ENCODE data around the gene MTX2. TPM values are rescaled to one million over a fixed set of nuclear protein-coding genes. Genes with fewer than 3 reads are reported as not detected.
"Not testable (repeated sequence)": the region's sequence is repeated elsewhere in the genome, so short reads cannot be mapped to it uniquely, and the experiment has no call there.

MTX2 gene
- polyA plus RNA-seq, 1 donor from 2014 or later, result 21.7 TPM

DNA sequence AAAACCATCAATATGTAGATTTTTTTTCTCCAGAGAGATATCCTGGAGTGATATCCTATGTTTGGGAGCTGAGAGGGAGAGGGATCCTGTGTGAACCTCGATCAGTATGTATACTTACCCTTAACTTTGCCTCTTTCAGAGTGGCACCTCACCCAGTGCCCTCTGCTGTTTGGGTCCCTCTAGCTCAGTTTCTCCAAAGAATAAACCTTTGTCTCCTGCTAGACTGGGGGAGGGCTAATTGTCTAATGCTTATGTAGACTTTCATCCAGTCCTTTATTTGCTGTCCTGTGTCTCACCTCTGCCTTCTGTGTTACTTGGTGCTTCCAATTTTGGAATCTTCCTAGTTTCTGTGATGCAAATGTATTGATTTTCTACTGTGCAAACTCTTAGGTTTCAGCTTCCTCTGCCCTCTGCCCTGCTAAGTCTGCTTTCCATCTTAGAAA lies 48.4 kb downstream of the MTX2 start:
- no peaks in the 10 kb centered on the region for H3K27me3 Mint-ChIP-seq
- H3K4me3 Mint-ChIP-seq, result no peak overlapping the region
- peaks cover 0 to 5% (median 3%) of the 10 kb centered on the region in 3 donors for H3K4me1 Mint-ChIP-seq
- H3K27ac Mint-ChIP-seq, result no peak overlapping the region
- H3K36me3 Mint-ChIP-seq, result peaks cover 3% of the 10 kb centered on the region
- H3K9me3 Mint-ChIP-seq, result no peaks in the 10 kb centered on the region

DNA sequence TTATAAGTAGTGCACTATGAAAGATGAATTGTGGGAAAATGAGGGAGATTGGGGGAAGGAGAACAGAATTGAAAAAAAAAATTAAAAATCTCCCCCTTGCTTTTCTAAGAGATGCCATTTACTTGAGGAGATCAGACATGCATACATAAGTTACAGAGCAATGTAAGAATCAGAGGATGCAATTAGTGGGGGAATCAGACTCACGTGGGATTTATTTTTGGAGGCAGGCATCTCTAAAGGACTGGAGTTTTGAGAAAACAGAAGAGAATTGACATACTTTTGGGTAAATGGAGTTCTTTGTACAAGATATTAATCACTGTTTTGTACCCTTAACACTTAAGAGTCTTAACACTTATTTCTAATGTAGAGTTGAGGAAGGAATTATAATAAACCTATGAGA lies 52.7 kb downstream of the MTX2 start:
- Mint-ChIP-seq H3K27ac (no peak overlapping the region), H3K4me1 (peaks cover 0 to 5% (median 3%) of the 10 kb centered on the region in 3 donors), H3K36me3 (peaks cover 3% of the 10 kb centered on the region), H3K27me3 (no peaks in the 10 kb centered on the region), H3K9me3 (no peaks in the 10 kb centered on the region), H3K4me3 (no peak overlapping the region)

DNA sequence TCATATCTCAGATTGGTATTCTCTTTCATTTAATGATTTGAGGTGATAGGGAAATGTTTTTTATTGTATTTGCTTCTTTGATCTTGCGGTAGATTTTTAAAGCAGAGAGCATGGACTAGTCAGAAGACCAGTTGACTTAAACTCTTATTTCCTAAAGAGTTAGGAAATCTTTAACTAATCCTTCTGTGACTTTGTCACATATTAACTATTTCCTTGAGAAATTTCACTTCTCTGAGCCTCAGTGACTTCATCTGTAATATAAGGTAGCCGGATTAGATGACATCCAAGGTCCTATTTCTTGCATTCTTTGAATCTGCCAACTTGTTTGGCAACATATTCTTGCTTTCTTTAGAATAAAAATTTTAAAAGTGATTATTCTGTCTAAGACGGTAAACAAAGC lies 55.6 kb downstream of the MTX2 start:
- H3K36me3 Mint-ChIP-seq, result peaks cover 3% of the 10 kb centered on the region
- no peak overlapping the region for H3K27ac Mint-ChIP-seq
- no peaks in the 10 kb centered on the region for H3K27me3 Mint-ChIP-seq
- H3K4me3 Mint-ChIP-seq, result no peak overlapping the region
- peaks cover 0 to 5% (median 0%) of the 10 kb centered on the region in 3 donors for H3K4me1 Mint-ChIP-seq
- H3K9me3 Mint-ChIP-seq, result no peaks in the 10 kb centered on the region

DNA sequence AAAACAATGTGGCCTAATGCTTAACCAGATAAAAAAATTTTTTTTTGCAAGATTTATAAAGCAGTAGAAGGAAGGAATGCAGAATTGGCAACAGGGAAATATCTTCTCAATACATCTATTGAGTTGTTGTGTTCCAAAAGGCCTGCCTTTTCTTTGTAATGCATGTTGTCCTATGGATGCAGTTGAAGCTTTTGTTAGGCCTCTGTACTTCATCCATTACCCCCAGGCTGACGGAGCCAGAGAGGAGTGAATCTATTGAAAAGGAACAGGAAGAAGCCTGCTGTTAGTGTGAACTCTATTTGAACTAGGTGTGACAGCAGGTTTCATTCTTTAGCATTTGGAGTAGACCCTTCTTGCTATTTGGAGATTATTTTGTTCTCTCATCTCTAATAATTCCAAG lies 56.5 kb downstream of the MTX2 start:
- Mint-ChIP-seq H3K27me3 (no peaks in the 10 kb centered on the region), H3K36me3 (peaks cover 4% of the 10 kb centered on the region), H3K4me3 (no peak overlapping the region), H3K9me3 (no peaks in the 10 kb centered on the region), H3K4me1 (peaks cover 0 to 5% (median 0%) of the 10 kb centered on the region in 3 donors), H3K27ac (no peak overlapping the region)

DNA sequence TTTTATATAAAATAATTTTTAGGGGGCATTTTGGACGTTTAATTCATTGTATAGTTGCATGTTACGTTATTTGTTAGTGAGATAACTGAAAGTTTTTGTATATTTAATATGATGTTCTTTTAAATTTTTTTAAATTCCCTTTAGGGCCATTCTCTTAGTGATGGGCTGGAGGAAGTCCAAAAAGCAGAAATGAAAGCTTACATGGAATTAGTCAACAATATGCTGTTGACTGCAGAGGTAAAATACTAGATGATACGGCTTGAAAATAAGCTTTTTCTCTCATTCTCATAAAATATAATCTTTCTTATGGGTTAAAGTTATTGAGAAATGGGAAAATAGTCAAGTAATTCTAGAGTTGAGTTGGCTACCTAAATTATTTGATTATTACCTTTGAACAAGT lies 58.9 kb downstream of the MTX2 start:
- no peaks in the 10 kb centered on the region for H3K4me1 Mint-ChIP-seq
- no peaks in the 10 kb centered on the region for H3K9me3 Mint-ChIP-seq
- no peak overlapping the region for H3K27ac Mint-ChIP-seq
- no peaks in the 10 kb centered on the region for H3K27me3 Mint-ChIP-seq
- H3K36me3 Mint-ChIP-seq, result peaks cover 7% of the 10 kb centered on the region
- no peak overlapping the region for H3K4me3 Mint-ChIP-seq

DNA sequence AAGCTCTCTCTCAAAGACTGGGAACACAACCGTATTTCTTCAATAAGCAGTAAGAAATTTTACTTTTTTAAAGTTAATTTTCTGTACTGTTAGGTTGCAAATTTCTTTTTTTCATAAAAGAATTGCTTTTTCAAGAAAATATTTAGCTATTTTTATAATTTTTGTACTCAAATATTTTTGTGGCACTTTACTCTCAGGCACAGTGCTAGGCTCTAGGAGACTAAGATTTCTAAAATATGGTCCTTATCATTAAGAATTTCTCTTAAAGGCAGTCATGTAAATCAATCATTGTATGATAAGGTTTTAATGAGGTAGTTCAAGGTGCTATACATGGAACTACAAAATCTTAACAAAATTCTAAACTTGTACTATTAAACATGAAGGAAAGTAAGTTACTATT lies 61.4 kb downstream of the MTX2 start:
- Mint-ChIP-seq H3K4me1 (no peaks in the 10 kb centered on the region), H3K27ac (no peak overlapping the region), H3K36me3 (peaks cover 11% of the 10 kb centered on the region), H3K27me3 (no peaks in the 10 kb centered on the region), H3K4me3 (no peak overlapping the region), H3K9me3 (no peaks in the 10 kb centered on the region)

DNA sequence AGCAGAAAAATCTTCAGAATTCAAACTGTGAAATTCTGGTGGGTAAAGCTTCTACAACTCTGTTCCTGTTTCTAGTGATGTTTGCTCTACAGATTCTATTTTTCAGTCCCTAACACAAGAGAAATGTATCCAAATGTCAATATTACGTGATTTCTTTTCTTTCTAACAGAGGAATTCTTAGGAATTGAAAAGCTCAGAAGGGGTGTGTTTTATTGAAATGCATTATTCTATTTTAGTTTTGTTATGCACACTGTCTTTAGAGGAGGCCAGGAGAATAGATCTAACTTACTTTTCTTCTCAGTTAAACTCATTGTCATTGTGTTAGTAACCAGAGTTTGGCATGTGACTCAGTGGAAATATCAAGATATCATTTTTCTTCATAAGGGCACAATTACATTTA lies 62.4 kb downstream of the MTX2 start:
- Mint-ChIP-seq H3K4me3 (no peak overlapping the region), H3K27me3 (no peaks in the 10 kb centered on the region), H3K9me3 (no peaks in the 10 kb centered on the region), H3K4me1 (no peaks in the 10 kb centered on the region), H3K27ac (no peak overlapping the region), H3K36me3 (peaks cover 11% of the 10 kb centered on the region)

DNA sequence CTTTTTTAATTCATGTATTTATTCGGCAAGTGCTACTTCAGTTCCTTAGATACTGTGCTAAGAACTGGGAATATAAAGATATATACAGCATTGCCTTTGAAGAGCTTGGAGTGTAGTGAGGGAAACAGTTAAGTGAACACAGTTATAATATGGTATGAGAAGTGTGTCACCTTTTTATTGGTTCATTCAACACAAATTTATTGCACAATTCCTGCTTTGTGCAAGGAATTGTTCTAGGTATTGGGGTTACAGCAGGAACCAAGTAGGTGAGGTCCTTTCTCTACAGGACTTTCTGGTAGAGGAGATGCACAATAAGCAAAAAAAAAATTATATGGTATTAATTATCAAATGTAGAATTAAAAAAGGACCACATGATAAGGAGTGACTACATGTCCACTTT lies 65.5 kb downstream of the MTX2 start:
- no peaks in the 10 kb centered on the region for H3K27me3 Mint-ChIP-seq

DNA sequence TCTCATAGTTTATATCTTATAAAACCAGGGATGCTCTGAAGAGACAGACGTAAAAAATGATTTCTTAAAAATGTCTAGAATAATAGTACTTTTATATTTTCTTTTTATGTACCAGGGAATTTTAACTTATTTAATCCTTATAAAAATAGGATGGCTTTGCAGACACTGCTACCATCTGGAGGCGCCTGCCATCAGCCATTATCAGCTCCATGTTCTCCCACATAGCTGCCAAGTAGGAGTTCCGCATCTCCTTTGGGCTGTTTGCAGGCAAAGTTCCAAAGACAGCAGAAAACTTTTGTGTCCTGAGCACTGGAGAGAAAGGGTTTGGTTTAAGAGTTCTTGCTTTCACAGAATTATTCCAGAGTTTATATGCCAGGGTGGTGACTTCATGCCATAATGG lies 69.2 kb downstream of the MTX2 start:
- peaks cover 0 to 2% (median 0%) of the 10 kb centered on the region in 3 donors for H3K9me3 Mint-ChIP-seq

More for the DNA sequence above, 65.5 kb downstream of the MTX2 start:
- Mint-ChIP-seq H3K36me3 (peaks cover 22% of the 10 kb centered on the region), H3K4me1 (no peaks in the 10 kb centered on the region), H3K4me3 (no peak overlapping the region), H3K27ac (no peak overlapping the region), H3K9me3 (no peaks in the 10 kb centered on the region)

DNA sequence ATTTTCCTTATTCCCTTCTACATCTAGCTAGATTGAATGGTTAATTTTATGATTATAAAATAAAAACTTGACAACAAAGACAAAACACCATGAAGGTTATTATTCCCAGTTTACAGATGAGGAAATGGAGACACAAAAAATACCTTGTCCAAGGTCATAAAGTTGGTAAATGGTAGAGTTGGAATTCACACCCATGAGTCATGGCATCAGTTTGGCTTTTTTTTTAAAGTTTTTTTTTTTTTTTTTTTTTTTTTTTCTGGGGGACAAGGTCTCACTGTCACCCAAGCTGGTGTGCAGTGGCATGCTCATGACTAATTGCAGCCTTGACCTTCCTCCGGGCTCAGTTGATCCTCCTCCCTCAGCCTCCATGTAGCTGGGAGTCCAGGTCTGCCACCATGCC lies 70.0 kb downstream of the MTX2 start:
- Mint-ChIP-seq H3K36me3 (peaks cover 24% of the 10 kb centered on the region), H3K27me3 (no peaks in the 10 kb centered on the region), H3K4me1 (peaks cover 0 to 2% (median 0%) of the 10 kb centered on the region in 3 donors), H3K9me3 (peaks cover 0 to 2% (median 0%) of the 10 kb centered on the region in 3 donors), H3K4me3 (no peak overlapping the region), H3K27ac (no peak overlapping the region)

More for the DNA sequence above, 69.2 kb downstream of the MTX2 start:
- H3K4me3 Mint-ChIP-seq, result no peak overlapping the region
- H3K36me3 Mint-ChIP-seq, result peaks cover 24% of the 10 kb centered on the region
- no peak overlapping the region for H3K27ac Mint-ChIP-seq
- peaks cover 0 to 2% (median 0%) of the 10 kb centered on the region in 3 donors for H3K4me1 Mint-ChIP-seq
- H3K27me3 Mint-ChIP-seq, result no peaks in the 10 kb centered on the region

DNA sequence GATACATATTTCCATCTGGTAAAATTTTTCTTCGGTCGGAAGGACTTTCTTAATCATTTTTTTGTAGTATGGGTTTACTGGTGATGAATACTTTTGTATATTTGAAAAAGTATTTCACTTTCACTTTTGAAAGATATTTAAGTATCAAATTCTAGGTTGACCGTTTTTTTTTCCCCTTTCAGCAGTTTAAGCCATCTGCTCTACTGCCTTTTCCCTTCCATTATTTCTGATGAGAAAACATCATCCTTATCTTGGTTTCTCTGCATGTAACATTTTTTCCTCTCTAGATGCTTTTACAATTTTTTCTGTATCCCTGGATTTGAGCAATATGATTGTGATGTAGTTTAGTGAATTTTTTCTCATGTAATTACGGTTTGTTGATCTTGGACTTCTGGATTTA lies 87.0 kb downstream of the MTX2 start:
- peaks cover 0 to 2% (median 1%) of the 10 kb centered on the region in 3 donors for H3K4me1 Mint-ChIP-seq
- no peak overlapping the region for H3K27ac Mint-ChIP-seq
- peaks cover 0 to 9% (median 4%) of the 10 kb centered on the region in 3 donors for H3K9me3 Mint-ChIP-seq
- H3K4me3 Mint-ChIP-seq, result no peak overlapping the region
- no peaks in the 10 kb centered on the region for H3K36me3 Mint-ChIP-seq
- H3K27me3 Mint-ChIP-seq, result peaks cover 4% of the 10 kb centered on the region

DNA sequence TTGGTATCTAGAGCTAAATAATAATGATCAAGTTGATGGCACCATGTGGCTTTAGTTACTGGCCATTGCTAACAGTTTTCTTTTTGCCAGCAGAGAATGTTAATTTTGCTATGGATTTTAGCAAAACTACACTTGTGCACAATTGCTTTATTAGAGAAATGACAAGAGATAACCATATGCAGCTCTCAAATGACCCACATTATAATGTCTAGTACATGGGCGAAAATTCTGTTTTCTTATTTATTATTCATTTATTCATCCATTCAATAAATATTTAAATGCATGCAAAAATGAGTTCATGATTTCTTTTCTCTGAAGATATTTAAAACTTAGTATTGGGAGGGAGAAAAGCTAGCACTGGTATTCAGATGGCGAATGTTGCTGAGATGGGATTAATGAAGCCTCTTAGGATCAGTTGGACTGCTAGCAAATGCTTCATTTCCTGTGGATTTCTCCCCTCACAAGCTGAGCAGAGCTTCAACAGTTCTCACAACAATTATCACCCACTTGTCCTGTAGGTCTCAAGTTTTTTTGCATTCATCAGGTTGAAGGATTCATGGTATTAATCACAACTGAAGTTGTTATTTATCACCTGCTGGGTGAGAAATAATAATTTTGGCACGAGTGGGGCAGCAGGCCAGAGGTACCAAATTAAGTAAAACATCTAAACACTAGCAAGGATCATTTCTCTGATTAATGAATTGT lies 95.2 kb downstream of the MTX2 start:
- Mint-ChIP-seq H3K27me3 (no peaks in the 10 kb centered on the region), H3K9me3 (peaks cover 2 to 4% (median 3%) of the 10 kb centered on the region in 3 donors)

DNA sequence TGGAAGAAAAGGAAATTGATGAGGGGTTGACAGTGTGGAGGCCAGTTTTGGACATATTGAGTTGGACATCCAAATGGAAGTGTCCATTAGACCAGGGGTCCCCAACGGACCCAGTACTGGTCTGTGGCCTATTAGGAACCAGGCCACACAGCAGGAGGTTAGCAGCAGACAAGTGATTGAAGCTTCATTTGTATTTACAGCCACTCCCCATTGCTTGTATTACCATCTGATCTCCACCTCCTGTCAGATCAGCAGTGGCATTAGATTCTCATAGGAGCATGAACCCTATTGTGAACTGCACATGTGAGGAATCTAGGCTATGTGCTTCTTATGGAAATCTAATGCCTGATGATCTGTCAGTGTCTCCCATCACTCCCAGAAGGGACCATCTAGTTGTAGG lies 99.1 kb downstream of the MTX2 start:
- Mint-ChIP-seq H3K27me3 (peaks cover 3% of the 10 kb centered on the region), H3K9me3 (peaks cover 2 to 4% (median 4%) of the 10 kb centered on the region in 3 donors), H3K4me3 (no peak overlapping the region), H3K4me1 (no peaks in the 10 kb centered on the region), H3K36me3 (no peaks in the 10 kb centered on the region), H3K27ac (no peak overlapping the region)

More for the DNA sequence above, 95.2 kb downstream of the MTX2 start:
- Mint-ChIP-seq H3K4me1 (no peaks in the 10 kb centered on the region), H3K4me3 (no peak overlapping the region), H3K36me3 (no peaks in the 10 kb centered on the region), H3K27ac (no peak overlapping the region)

DNA sequence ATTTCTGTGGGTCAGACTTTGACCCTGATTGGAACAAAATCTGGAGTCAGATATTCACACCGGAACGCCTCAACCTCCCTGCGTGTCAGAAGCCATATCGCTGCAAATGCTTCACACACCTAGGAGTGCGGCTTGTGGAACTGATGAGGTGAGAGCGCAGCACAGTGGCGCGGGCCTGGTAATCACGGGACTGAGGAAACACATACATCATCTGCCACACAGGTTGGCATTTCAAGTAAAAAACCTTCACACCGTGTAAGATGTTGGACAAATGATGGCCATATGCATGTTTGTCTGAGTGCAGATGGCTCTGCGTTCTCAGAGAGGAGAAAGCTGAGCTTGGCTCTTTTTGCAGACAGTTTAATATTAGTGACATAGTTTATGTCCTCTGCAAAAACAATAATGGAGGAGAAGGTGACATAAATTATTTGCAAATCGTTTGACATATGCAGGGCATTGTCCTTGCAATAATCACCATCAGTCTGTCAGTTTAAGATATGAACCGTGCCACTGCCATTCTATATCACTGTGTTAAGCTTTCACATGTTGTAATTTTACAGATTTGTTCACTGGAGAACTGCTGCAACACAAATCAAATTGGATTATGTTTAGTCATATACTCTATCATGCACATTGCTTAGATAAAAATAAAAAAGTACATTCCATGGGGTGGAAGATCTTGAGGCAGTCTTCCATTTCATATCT lies 101.4 kb downstream of the MTX2 start:
- Mint-ChIP-seq H3K4me1 (no peaks in the 10 kb centered on the region), H3K36me3 (no peaks in the 10 kb centered on the region), H3K4me3 (no peak overlapping the region), H3K9me3 (peaks cover 2 to 4% (median 4%) of the 10 kb centered on the region in 3 donors), H3K27me3 (peaks cover 3% of the 10 kb centered on the region), H3K27ac (no peak overlapping the region)

DNA sequence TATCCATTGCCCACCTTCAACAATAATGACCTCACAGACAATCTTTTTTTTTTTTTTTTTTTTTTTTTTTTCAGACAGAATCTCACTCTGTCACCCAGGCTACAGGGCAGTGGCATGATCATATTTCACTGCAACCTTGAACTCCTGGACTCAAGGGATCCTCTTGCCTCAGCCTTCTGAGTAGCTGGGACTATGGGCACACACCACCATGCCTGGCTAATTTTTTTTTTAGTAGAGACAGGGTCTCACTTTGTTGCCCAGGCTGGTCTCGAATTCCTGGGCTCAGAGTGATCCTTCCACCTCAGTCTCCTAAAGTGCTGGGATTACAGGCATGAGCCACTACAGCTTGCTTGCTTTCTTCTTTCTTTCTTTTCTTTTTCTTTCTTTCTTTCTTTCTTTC lies 103.9 kb downstream of the MTX2 start:
- H3K4me3 Mint-ChIP-seq, H3K36me3 Mint-ChIP-seq: not testable (repeated sequence)

DNA sequence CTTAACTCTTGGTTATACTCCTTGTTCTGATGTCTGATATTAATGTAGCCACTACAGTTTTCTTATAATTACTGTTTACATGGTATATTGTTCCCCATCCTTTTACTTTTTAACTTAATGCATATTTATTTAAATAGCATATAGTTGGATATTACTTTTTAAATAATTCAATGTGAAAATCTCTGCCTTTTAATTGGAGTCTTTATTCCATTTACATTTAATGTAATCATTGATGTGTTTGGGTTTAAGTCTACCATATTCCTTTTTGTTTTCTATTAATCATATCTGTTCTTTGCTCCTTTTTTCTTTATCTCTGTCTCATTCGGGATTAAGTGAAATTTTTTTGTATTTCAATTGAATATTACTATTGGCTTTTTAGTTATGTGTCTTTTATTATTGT lies 109.1 kb downstream of the MTX2 start:
- H3K9me3 Mint-ChIP-seq, result peaks cover 2 to 19% (median 5%) of the 10 kb centered on the region in 3 donors
- H3K4me3 Mint-ChIP-seq, result no peak overlapping the region
- H3K4me1 Mint-ChIP-seq, result no peaks in the 10 kb centered on the region
- no peak overlapping the region for H3K27ac Mint-ChIP-seq
- peaks cover 4% of the 10 kb centered on the region for H3K27me3 Mint-ChIP-seq
- H3K36me3 Mint-ChIP-seq, result peaks cover 3% of the 10 kb centered on the region

More for the DNA sequence above, 103.9 kb downstream of the MTX2 start:
- H3K9me3 Mint-ChIP-seq, H3K4me1 Mint-ChIP-seq, H3K27me3 Mint-ChIP-seq, H3K27ac Mint-ChIP-seq: not testable (repeated sequence)

Data from IgD-negative memory B cell (primary cell).